Activated CD4-positive, alpha-beta T cell treated with anti-CD3 and anti-CD28 coated beads for 4 hours (primary cell): ENCODE measurements around the gene UROC1.
"Not testable (repeated sequence)": the region's sequence is repeated elsewhere in the genome, so short reads cannot be mapped to it uniquely, and the experiment has no call there.

Experiments used
- DNase-seq, 2 donors: peaks; one replicate each; pipeline ENCODE4 v3.0.0-alpha.2; 2020

Gene UROC1

GRCh38 chr3:126546549-126547239 lies 29.1 kb upstream of the UROC1 start:
- no peak for DNase-seq

- no peak for DNase-seq
Observed at GRCh38 chr3:126546013-126546412, 28.4 kb upstream of the UROC1 start.

GRCh38 chr3:126545544-126545943 lies 28.0 kb upstream of the UROC1 start:
- no peak for DNase-seq

- DNase-seq = no peak
Observed at GRCh38 chr3:126544596-126545281, 27.2 kb upstream of the UROC1 start.

GRCh38 chr3:126543457-126544061 lies 26.0 kb upstream of the UROC1 start:
- DNase-seq = no peak

- DNase-seq = no peak
Observed at GRCh38 chr3:126542340-126543241, 25.0 kb upstream of the UROC1 start.

GRCh38 chr3:126541628-126542339 lies 24.2 kb upstream of the UROC1 start:
- DNase-seq = no peak

GRCh38 chr3:126540951-126541627 lies 23.5 kb upstream of the UROC1 start:
- no peak for DNase-seq

GRCh38 chr3:126540342-126540849 lies 22.8 kb upstream of the UROC1 start:
- no peak for DNase-seq

- DNase-seq = no peak
Observed at GRCh38 chr3:126539558-126540250, 22.1 kb upstream of the UROC1 start.

- no peak for DNase-seq
Observed at GRCh38 chr3:126538966-126539365, 21.4 kb upstream of the UROC1 start.

- no peak for DNase-seq
Observed at GRCh38 chr3:126538316-126538715, 20.7 kb upstream of the UROC1 start.

- DNase-seq = no peak
Observed at GRCh38 chr3:126537730-126538281, 20.2 kb upstream of the UROC1 start.

- DNase-seq = no peak
Observed at GRCh38 chr3:126537116-126537729, 19.6 kb upstream of the UROC1 start.

- no peak for DNase-seq
Observed at GRCh38 chr3:126536126-126536525, 18.6 kb upstream of the UROC1 start.

- no peak for DNase-seq
Observed at GRCh38 chr3:126535636-126536035, 18.1 kb upstream of the UROC1 start.

- not testable (repeated sequence) for DNase-seq
Observed at GRCh38 chr3:126534716-126535115, 17.1 kb upstream of the UROC1 start.

GRCh38 chr3:126533506-126533905 lies 15.9 kb upstream of the UROC1 start:
- DNase-seq = no peak

GRCh38 chr3:126531051-126531330 lies 13.4 kb upstream of the UROC1 start:
- DNase-seq = no peak
